ENCODE results near the gene CHD6.

- TF ChIP-seq CTCF (IDR thresholded peaks at IDR 0.05; ENCODE audit: low read depth, low read length, missing input control): no peak
- TF ChIP-seq SP1 (IDR thresholded peaks at IDR 0.05): no peak
- no peak for TF ChIP-seq HNF4A (conservative IDR thresholded peaks at IDR 0.05)
- TF ChIP-seq REST (IDR thresholded peaks at IDR 0.05): no peak
- TF ChIP-seq RAD21 (IDR thresholded peaks at IDR 0.05): no peak
- TF ChIP-seq GABPA (IDR thresholded peaks at IDR 0.05 in 1 of 2, conservative IDR thresholded peaks at IDR 0.05 in 1 of 2): no peak
- TF ChIP-seq ATF3 (IDR thresholded peaks at IDR 0.05): no peak
- TF ChIP-seq RXRA (IDR thresholded peaks at IDR 0.05): no peak
- TF ChIP-seq MAX (IDR thresholded peaks at IDR 0.05): no peak
- TF ChIP-seq JUND (IDR thresholded peaks at IDR 0.05): no peak
- TF ChIP-seq ZBTB33 (IDR thresholded peaks at IDR 0.05): no peak
Measured at GRCh38 chr20:41501376-41501775, 116.8 kb downstream of the CHD6 start.

Measured in liver (tissue), 3 donors.